ENCODE data around the gene RBMS3. TPM values are rescaled to one million over a fixed set of nuclear protein-coding genes. Genes with fewer than 3 reads are reported as not detected.
"Not testable (repeated sequence)": the region's sequence is repeated elsewhere in the genome, so short reads cannot be mapped to it uniquely, and the experiment has no call there.

RBMS3 gene
- total RNA-seq, 4 donors from 2014 or later, result 3.8 to 18.7 (median 14.6) TPM

DNA sequence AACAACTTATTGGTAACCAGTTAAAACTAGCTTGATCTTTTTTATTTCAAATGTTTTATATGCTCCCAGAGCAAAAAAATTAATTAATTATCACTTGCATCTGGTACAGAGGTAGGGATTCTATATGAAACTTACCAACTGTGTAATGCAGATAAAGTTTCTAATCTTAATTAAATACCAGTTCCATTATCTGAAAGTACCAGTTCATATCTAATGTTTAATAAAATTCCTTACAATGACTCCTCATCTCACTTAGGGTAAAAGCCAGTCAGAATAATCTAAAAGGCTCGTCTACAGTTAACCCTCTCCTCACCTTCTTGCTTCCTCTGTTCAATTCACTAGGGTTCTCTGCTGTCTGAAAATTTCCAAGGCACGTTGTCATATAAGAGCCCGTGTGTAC lies 384.8 kb downstream of the RBMS3 start:
- Histone ChIP-seq H3K27ac (no peak overlapping the region), H3K36me3 (no peaks in the 10 kb centered on the region), H3K4me3 (no peak overlapping the region), H3K9me3 (no peaks in the 10 kb centered on the region), H3K27me3 (no peaks in the 10 kb centered on the region), H3K4me1 (no peaks in the 10 kb centered on the region)
- TF ChIP-seq, protein P1, sequence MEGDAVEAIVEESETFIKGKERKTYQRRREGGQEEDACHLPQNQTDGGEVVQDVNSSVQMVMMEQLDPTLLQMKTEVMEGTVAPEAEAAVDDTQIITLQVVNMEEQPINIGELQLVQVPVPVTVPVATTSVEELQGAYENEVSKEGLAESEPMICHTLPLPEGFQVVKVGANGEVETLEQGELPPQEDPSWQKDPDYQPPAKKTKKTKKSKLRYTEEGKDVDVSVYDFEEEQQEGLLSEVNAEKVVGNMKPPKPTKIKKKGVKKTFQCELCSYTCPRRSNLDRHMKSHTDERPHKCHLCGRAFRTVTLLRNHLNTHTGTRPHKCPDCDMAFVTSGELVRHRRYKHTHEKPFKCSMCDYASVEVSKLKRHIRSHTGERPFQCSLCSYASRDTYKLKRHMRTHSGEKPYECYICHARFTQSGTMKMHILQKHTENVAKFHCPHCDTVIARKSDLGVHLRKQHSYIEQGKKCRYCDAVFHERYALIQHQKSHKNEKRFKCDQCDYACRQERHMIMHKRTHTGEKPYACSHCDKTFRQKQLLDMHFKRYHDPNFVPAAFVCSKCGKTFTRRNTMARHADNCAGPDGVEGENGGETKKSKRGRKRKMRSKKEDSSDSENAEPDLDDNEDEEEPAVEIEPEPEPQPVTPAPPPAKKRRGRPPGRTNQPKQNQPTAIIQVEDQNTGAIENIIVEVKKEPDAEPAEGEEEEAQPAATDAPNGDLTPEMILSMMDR (IDR thresholded peaks at IDR 0.05), result no peak
- TF ChIP-seq EP300 (IDR thresholded peaks at IDR 0.05; ENCODE audit: low read depth), result no peak
- no peak for TF ChIP-seq POLR2AphosphoS5 (IDR thresholded peaks at IDR 0.05)
- no peak for TF ChIP-seq POLR2A (IDR thresholded peaks at IDR 0.05)
- DNase-seq, result no peak
- in situ Hi-C loops (cut with MboI; ENCODE audit: low pct_ligation_motif_present in 1 of 4, low pct_unique_long_range_greater_than_20kb in 1 of 4, low sequenced_read_pairs in 3 of 4) (no loop called here), intact Hi-C loops (cut with DNase I; ENCODE audit: low total_unique reads) (no loop called here)
- WGBS, 2 donors (ENCODE audit: low coverage in 1 of 2), result 72 to 73% methylated on average over 3 of the region's 3 CpGs

DNA sequence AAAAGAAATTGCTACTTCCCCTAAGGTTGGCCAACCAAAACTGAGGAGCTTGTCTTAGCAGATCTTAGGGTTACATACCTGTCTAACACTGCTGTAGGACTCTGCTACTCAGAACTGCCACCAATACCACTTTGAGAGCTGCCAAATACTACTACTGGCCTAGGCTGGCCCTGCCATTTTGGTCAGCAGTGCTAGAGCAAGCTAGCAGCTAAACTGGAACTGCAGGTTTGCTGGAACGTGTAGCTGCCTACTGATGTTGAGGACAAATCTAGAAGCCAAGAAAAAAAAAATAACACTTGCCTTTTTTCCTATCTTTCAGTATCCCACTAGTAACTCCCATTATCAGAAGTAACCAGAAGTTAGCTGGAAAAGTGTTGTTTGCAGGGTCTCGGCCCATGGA lies 387.4 kb downstream of the RBMS3 start:
- no peaks in the 10 kb centered on the region for H3K4me1 ChIP-seq
- TF ChIP-seq POLR2AphosphoS5 (IDR thresholded peaks at IDR 0.05), result no peak
- TF ChIP-seq EP300 (IDR thresholded peaks at IDR 0.05; ENCODE audit: low read depth), result no peak
- no peak for TF ChIP-seq POLR2A (IDR thresholded peaks at IDR 0.05)
- TF ChIP-seq, protein P1 (IDR thresholded peaks at IDR 0.05), result no peak
- H3K4me3 ChIP-seq, result no peak overlapping the region
- no peaks in the 10 kb centered on the region for H3K9me3 ChIP-seq
- 71 to 77% methylated on average over 1 to 2 of the region's 2 CpGs for WGBS, 2 donors (ENCODE audit: low coverage in 1 of 2)
- DNase-seq, result no peak
- intact Hi-C loops (cut with DNase I; ENCODE audit: low total_unique reads), result no loop called here
- in situ Hi-C loops (cut with MboI; ENCODE audit: low pct_ligation_motif_present in 1 of 4, low pct_unique_long_range_greater_than_20kb in 1 of 4, low sequenced_read_pairs in 3 of 4), result no loop called here
- no peak overlapping the region for H3K27ac ChIP-seq
- H3K27me3 ChIP-seq, result no peaks in the 10 kb centered on the region
- H3K36me3 ChIP-seq, result no peaks in the 10 kb centered on the region

DNA sequence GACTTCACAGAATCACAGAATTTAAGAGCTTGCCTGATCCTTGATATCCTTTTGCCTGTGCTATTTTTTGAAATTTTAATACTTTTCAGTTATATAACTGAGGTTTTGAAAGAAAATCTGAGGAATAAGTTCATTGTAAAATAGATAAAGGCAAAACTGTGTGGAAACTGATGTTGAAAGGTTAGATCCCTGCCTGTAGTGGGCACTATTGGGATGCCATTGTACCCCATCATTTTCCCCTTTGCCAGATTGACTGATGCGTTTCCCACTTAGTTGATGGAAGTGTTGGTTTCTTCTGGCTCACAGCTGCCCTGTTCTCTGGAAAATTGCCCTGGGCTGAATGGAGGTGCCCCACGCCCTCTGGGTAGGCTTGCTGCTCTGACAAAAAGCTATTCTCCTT lies 387.9 kb downstream of the RBMS3 start:
- no peak for DNase-seq
- no peaks in the 10 kb centered on the region for H3K9me3 ChIP-seq
- intact Hi-C loops (cut with DNase I; ENCODE audit: low total_unique reads) (no loop called here), in situ Hi-C loops (cut with MboI; ENCODE audit: low pct_ligation_motif_present in 1 of 4, low pct_unique_long_range_greater_than_20kb in 1 of 4, low sequenced_read_pairs in 3 of 4) (no loop called here)
- 84 to 86% methylated on average over 2 of the region's 2 CpGs for WGBS, 2 donors (ENCODE audit: low coverage in 1 of 2)
- no peaks in the 10 kb centered on the region for H3K36me3 ChIP-seq
- H3K27ac ChIP-seq, result no peak overlapping the region
- no peak for TF ChIP-seq POLR2AphosphoS5 (IDR thresholded peaks at IDR 0.05)
- TF ChIP-seq, protein P1 (IDR thresholded peaks at IDR 0.05), result no peak
- TF ChIP-seq POLR2A (IDR thresholded peaks at IDR 0.05), result no peak
- no peak for TF ChIP-seq EP300 (IDR thresholded peaks at IDR 0.05; ENCODE audit: low read depth)
- H3K4me3 ChIP-seq, result no peak overlapping the region
- H3K27me3 ChIP-seq, result no peaks in the 10 kb centered on the region
- no peaks in the 10 kb centered on the region for H3K4me1 ChIP-seq

DNA sequence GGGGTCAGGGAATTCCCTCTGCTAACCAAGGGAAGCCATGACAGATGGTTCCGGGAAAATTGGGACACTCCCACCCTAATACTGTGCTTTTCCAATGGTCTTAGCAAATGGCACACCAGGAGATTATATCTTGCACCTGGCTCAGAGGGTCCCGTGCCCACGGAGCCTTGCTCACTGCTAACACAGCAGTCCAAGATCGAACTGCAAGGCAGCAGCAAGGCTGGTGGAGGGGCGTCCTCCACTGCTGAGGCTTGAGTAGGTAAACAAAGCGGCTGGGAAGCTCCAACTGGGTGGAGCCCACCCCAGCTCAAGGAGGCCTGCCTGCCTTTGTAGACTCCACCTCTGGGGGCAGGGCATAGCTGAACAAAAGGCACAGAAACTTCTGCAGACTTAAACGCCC lies 389.6 kb downstream of the RBMS3 start:
- H3K27me3 ChIP-seq; H3K9me3 ChIP-seq; DNase-seq; H3K27ac ChIP-seq; H3K36me3 ChIP-seq; in situ Hi-C loops (cut with MboI; ENCODE audit: low pct_ligation_motif_present in 1 of 4, low pct_unique_long_range_greater_than_20kb in 1 of 4, low sequenced_read_pairs in 3 of 4); intact Hi-C loops (cut with DNase I; ENCODE audit: low total_unique reads); H3K4me3 ChIP-seq; H3K4me1 ChIP-seq: not testable (repeated sequence)
- WGBS, 2 donors (ENCODE audit: low coverage in 1 of 2), result 82 to 100% methylated on average over 1 to 7 of the region's 7 CpGs

DNA sequence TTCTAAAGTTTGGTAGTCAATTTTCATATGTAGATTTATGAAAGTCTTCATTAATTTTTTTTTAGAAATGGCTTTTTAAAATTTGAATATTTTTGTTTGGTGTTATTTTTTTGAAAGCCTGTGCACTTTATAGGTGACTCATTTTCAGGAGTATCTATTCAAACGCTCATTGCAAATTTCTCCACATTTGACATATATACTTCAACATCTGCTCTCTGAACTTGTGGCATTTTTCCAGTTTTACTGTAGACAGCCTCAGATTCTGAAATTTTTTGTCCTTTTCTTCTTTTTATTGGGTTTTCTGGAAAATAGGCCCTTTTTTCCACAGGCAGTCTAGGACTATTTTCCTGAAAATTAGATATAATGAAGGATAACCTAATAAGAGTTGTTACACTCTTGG lies 396.6 kb downstream of the RBMS3 start:
- Histone ChIP-seq H3K4me1 (no peaks in the 10 kb centered on the region), H3K36me3 (no peaks in the 10 kb centered on the region), H3K27ac (no peak overlapping the region), H3K4me3 (no peak overlapping the region), H3K9me3 (no peaks in the 10 kb centered on the region), H3K27me3 (no peaks in the 10 kb centered on the region)
- in situ Hi-C loops (cut with MboI; ENCODE audit: low pct_ligation_motif_present in 1 of 4, low pct_unique_long_range_greater_than_20kb in 1 of 4, low sequenced_read_pairs in 3 of 4) (no loop called here), intact Hi-C loops (cut with DNase I; ENCODE audit: low total_unique reads) (no loop called here)
- no peak for DNase-seq
- 80% methylated on average over 1 of the region's 1 CpG for whole genome bisulfite sequencing, 2 donors (ENCODE audit: low coverage in 1 of 2)
- TF ChIP-seq EP300 (IDR thresholded peaks at IDR 0.05; ENCODE audit: low read depth), result no peak
- TF ChIP-seq POLR2AphosphoS5 (IDR thresholded peaks at IDR 0.05), result no peak
- TF ChIP-seq POLR2A (IDR thresholded peaks at IDR 0.05), result no peak
- TF ChIP-seq, protein P1 (IDR thresholded peaks at IDR 0.05), result no peak
